Measurements from ENCODE around the gene LRCH1. TPM values are rescaled to one million over a fixed set of nuclear protein-coding genes. Genes with fewer than 3 reads are reported as not detected.
A peak's percentile ranks its signal among the peaks of the same experiment; 100 is the strongest.

Gene LRCH1
- total and polyA plus RNA-seq, 2 donors (not counting 1 experiment from before 2014, with no cell fraction given) = 12.0 to 12.4 TPM

- H3K9ac ChIP-seq (ENCODE audit: insufficient read depth, low read length) = no peak overlapping the region
- H3K4me2 ChIP-seq (ENCODE audit: extremely low read depth, insufficient read depth, low read length) = no peak overlapping the region
- no peak overlapping the region for H3K27ac ChIP-seq (ENCODE audit: insufficient read depth, low read length)
- H3K36me3 ChIP-seq (ENCODE audit: control insufficient read depth, insufficient read depth, low read length) = no peaks in the 10 kb centered on the region
- no peaks in the 10 kb centered on the region for H3K9me3 ChIP-seq (ENCODE audit: control insufficient read depth, insufficient read depth, low read depth, low read length)
- H3K79me2 ChIP-seq (ENCODE audit: control insufficient read depth, insufficient read depth, low read length) = peaks cover 14% of the 10 kb centered on the region
- no peaks in the 10 kb centered on the region for H3K4me1 ChIP-seq (ENCODE audit: control insufficient read depth, extremely low read depth, insufficient read depth, low read length)
- no peak overlapping the region for H3K4me3 ChIP-seq (replicated peaks in 1 of 4; ENCODE audit: control extremely low read depth in 1 of 4, insufficient read depth in 1 of 4, low read depth in 3 of 4, low read length in 4 of 4)
- peak in 1 of 2 donors; percentile 14 for DNase-seq (ENCODE audit: low read depth in 2 of 2)
- no peaks in the 10 kb centered on the region for H4K20me1 ChIP-seq (ENCODE audit: control insufficient read depth, extremely low read depth, insufficient read depth, low read length)
- no peak for TF ChIP-seq CTCF (conservative IDR thresholded peaks at IDR 0.05 in 1 of 2, IDR thresholded peaks at IDR 0.05 in 1 of 2; ENCODE audit: low read depth in 1 of 2, low read length in 2 of 2)
- TF ChIP-seq EZH2 (IDR thresholded peaks at IDR 0.05; ENCODE audit: low read length, missing control alignments) = no peak
- no peaks in the 10 kb centered on the region for H3K27me3 ChIP-seq (ENCODE audit: control insufficient read depth, insufficient read depth, low read length)
- H2AFZ ChIP-seq (ENCODE audit: low read length) = no peak overlapping the region
These were observed 34.9 kb downstream of the LRCH1 start for GRCh38 chr13:46587807-46588418.

GRCh38 chr13:46592385-46592784 is 39.4 kb downstream of the LRCH1 start:
- peak in 1 of 2 donors; percentile 20 for DNase-seq (ENCODE audit: low read depth in 2 of 2)
- Histone ChIP-seq H3K36me3 (ENCODE audit: control insufficient read depth, insufficient read depth, low read length) (no peaks in the 10 kb centered on the region), H3K27ac (ENCODE audit: insufficient read depth, low read length) (no peak overlapping the region), H3K79me2 (ENCODE audit: control insufficient read depth, insufficient read depth, low read length) (peaks cover 19% of the 10 kb centered on the region), H4K20me1 (ENCODE audit: control insufficient read depth, extremely low read depth, insufficient read depth, low read length) (no peaks in the 10 kb centered on the region), H3K4me2 (ENCODE audit: extremely low read depth, insufficient read depth, low read length) (no peak overlapping the region), H2AFZ (ENCODE audit: low read length) (no peak overlapping the region), H3K4me3 (replicated peaks in 1 of 4; ENCODE audit: control extremely low read depth in 1 of 4, insufficient read depth in 1 of 4, low read depth in 3 of 4, low read length in 4 of 4) (no peak overlapping the region), H3K27me3 (ENCODE audit: control insufficient read depth, insufficient read depth, low read length) (no peaks in the 10 kb centered on the region), H3K9me3 (ENCODE audit: control insufficient read depth, insufficient read depth, low read depth, low read length) (no peaks in the 10 kb centered on the region), H3K9ac (ENCODE audit: insufficient read depth, low read length) (no peak overlapping the region), H3K4me1 (ENCODE audit: control insufficient read depth, extremely low read depth, insufficient read depth, low read length) (peaks cover 3% of the 10 kb centered on the region)
- TF ChIP-seq EZH2 (IDR thresholded peaks at IDR 0.05; ENCODE audit: low read length, missing control alignments) = no peak
- no peak for TF ChIP-seq CTCF (conservative IDR thresholded peaks at IDR 0.05 in 1 of 2, IDR thresholded peaks at IDR 0.05 in 1 of 2; ENCODE audit: low read depth in 1 of 2, low read length in 2 of 2)

- Histone ChIP-seq H3K4me3 (replicated peaks in 1 of 4; ENCODE audit: control extremely low read depth in 1 of 4, insufficient read depth in 1 of 4, low read depth in 3 of 4, low read length in 4 of 4) (no peak overlapping the region), H3K27ac (ENCODE audit: insufficient read depth, low read length) (no peak overlapping the region), H3K36me3 (ENCODE audit: control insufficient read depth, insufficient read depth, low read length) (no peaks in the 10 kb centered on the region), H3K4me1 (ENCODE audit: control insufficient read depth, extremely low read depth, insufficient read depth, low read length) (peaks cover 3% of the 10 kb centered on the region), H3K79me2 (ENCODE audit: control insufficient read depth, insufficient read depth, low read length) (peaks cover 24% of the 10 kb centered on the region), H3K9ac (ENCODE audit: insufficient read depth, low read length) (no peak overlapping the region), H2AFZ (ENCODE audit: low read length) (no peak overlapping the region), H3K9me3 (ENCODE audit: control insufficient read depth, insufficient read depth, low read depth, low read length) (no peaks in the 10 kb centered on the region), H4K20me1 (ENCODE audit: control insufficient read depth, extremely low read depth, insufficient read depth, low read length) (no peaks in the 10 kb centered on the region), H3K27me3 (ENCODE audit: control insufficient read depth, insufficient read depth, low read length) (no peaks in the 10 kb centered on the region), H3K4me2 (ENCODE audit: extremely low read depth, insufficient read depth, low read length) (no peak overlapping the region)
- DNase-seq (ENCODE audit: low read depth in 2 of 2) = no peak
- TF ChIP-seq CTCF (conservative IDR thresholded peaks at IDR 0.05 in 1 of 2, IDR thresholded peaks at IDR 0.05 in 1 of 2; ENCODE audit: low read depth in 1 of 2, low read length in 2 of 2) = no peak
- TF ChIP-seq EZH2 (IDR thresholded peaks at IDR 0.05; ENCODE audit: low read length, missing control alignments) = no peak
These were observed 40.4 kb downstream of the LRCH1 start for GRCh38 chr13:46593398-46593797.

Measured in fibroblast of lung (primary cell).